OCI-LY1 (cell line): ENCODE data around the gene PRM1.

Experiments
- CTCF ChIP-seq: fragments of 200-600 bp; sonication (generic), shearing (Covaris generic); IDR thresholded peaks from 2 replicates; pipeline ENCODE4 v1.5.1; 2017; ENCODE audit warnings: mild to moderate bottlenecking, antibody characterized with exemption, low read length, moderate library complexity, mixed read lengths
- EZH2 ChIP-seq: fragments of 200-600 bp; sonication (generic), shearing (Covaris generic); IDR thresholded peaks from 2 replicates; pipeline ENCODE4 v1.8.0; 2017; ENCODE audit warnings: borderline replicate concordance, mixed run types, mild to moderate bottlenecking, antibody characterized with exemption, low read length, moderate library complexity, mixed read lengths

GRCh38 chr16:11297492-11298142, 16.5 kb upstream of the PRM1 start:
- TF ChIP-seq CTCF (peak; percentile 50), EZH2 (no peak)
